Measurements from ENCODE around the gene RALA.
A peak's percentile ranks its signal among the peaks of the same experiment; 100 is the strongest.

RALA gene

DNA sequence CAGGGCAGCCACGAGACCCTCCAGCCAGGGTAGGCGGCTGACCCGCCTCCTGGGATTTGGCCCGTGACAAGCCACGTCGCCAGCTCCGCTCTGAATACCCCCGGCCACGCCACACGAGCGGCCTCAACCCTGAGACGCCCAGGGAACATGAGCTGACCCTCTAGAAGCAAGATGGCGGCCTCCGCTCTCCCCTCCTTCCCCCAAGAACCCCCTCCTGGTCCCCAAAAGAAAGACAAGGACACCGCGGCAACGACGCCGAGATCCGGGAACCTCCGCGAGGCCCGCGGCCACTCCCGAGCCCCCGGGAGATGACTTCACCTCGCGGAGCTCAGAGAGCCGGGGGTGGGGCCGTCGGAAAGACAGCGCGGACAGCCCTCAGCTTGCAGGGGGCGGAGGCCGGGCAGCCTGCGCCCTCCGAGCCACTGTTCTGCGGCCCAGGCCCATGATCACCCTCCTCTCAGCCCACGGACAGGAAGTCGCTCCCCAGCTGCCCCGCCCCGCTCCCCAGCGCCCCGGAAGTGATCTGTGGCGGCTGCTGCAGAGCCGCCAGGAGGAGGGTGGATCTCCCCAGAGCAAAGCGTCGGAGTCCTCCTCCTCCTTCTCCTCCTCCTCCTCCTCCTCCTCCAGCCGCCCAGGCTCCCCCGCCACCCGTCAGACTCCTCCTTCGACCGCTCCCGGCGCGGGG is at the start of gene RALA:
RALA (plus strand) TSS at position 526 of the 685 bp plus-strand sequence. CDS start 63,096 bp downstream, outside the sequence.
- peak; percentile 61 for DNase-seq

DNA sequence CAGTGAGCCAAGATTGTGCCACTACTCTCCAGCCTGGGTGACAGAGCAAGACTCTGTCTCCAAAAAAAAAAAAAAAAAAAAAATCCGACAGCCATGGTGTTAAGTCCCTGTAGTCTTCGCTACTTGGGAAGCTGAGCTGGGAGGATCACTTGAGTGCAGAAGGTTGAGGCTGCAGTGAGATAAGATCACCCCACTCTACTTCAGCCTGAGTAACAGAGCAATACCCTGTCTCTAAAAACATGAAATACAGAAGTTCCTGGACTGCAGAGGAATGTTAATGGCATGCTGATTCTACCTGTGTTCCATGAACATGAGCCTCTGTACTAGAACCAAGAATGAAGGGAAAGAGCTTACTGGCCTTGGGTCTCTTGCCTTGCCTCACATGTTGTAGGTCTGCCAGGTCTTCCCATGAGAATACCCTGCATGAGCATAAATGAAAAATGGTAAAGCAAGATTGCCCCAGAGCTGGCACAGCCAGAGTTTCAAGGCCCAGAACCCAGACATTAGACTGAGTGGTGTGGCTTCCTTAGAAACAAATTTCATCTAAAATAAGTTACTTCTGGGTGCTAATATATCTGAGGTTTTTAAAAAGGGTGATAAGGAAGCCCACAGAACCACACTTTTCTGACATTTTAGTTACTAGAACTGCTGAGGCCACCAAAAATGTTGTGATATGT is 48.6 kb upstream of the RALA start:
- no peak for DNase-seq

GRCh38 chr7:39577229-39577874 is 46.0 kb upstream of the RALA start:
- DNase-seq: no peak

DNA sequence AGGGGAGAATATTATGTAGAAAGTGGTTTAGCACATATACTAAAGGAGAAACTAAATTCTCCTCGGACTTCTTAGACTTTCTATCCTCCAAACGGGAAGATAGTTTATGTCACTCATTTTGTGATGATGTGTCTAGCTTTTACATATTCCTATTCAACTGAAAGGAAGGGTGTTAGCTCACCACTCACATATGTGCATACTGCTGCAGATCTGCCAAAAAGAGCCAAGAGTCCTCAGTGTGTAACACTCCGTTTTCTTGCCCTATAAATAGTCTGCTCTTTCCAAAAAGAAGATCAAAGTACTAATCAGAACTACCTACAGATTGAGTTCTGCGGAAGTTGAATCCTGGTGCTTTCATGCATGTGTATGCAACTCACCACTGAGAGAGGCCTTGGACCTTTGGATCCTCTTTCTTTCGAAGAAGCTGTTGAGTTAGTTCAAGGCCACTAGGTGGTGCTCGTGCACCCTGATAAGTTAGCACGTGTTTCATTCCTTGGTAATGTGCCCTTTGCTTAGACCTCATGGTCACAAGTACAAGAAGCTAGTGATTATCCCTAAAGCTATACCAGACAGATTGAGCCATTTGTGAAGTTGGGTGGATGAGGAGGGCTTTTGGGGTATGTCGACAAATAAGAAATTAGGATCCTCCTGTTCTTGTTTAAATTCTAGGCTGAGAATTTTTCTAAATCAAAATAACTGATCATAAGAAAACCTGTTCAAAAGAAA is 43.1 kb upstream of the RALA start:
- peak; percentile 86 for DNase-seq

DNA sequence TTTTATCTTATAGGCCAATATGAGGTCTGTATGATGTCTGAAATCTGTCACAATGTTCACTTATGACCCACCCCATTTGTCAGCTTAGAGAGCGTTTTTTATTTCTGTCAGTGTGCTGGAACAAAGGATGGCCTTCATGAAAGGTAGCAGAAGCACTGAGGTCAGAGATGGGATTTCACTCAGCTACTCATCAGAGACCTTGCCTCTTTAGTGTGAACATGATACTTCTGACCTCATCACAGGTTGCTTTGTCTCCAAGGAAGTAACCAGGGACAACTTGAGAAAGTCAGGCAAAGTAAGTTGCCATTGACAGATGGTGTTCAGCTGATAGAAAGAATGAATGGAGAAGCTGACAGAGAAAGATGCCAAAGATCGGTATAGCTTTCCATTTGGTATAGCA is 40.8 kb upstream of the RALA start:
- DNase-seq: no peak

DNA sequence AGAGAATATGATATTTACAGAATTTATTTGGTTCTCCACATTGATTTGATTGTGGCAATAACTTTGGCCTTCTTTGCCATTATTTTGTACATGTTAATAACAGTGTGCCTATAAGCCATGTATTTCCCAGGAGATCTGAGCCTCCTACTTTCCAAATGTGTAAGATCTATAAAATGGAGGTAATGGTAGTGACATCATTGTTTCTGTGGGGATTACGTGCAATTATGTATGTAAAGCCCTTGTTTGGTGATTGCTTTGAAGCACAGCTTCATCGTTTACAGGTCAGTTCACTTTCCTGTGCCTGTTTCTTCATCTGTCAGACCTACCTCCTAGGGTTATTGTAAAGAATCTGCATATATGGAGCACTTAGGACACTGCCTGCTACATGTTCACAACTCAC is 39.8 kb upstream of the RALA start:
- no peak for DNase-seq

GRCh38 chr7:39587393-39587792 is 36.0 kb upstream of the RALA start:
- DNase-seq: no peak

GRCh38 chr7:39588416-39588815 is 35.0 kb upstream of the RALA start:
- DNase-seq: no peak

DNA sequence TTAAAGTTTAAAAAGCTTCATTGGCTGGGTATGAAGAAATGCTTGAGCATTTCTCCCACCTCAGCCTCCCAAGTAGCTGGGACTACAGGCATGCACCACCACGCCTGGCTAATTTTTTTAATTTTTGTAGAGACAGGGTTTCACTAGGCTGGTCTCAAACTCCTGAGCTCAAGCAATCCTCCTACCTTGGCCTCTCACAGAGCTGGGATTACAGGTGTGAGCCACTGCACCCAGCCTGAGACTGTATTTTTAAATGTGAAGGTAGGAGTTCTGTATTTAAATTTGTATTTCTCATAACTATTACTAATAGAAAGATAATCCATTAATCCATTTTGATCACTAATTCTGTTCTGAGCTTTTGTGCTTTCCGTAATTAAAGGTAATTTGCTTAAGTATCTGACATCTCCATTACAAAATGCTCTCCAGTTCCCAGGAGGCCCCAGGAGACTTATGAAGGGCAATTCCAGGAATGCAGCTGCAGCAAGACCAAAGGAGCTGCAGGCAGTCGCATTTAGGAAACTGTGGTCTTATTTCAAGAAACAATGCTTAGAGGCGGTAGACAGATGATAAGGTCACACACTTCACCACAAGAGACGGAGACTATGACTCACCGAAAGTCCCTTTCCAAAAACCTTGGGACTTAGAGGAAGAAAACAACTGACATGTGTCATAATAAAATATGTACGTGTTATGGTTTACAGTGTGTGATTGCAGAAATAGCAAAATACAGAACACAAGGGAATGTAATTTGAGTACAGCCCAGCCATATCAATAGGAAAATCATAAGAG is 33.9 kb upstream of the RALA start:
- peak; percentile 45 for DNase-seq

DNA sequence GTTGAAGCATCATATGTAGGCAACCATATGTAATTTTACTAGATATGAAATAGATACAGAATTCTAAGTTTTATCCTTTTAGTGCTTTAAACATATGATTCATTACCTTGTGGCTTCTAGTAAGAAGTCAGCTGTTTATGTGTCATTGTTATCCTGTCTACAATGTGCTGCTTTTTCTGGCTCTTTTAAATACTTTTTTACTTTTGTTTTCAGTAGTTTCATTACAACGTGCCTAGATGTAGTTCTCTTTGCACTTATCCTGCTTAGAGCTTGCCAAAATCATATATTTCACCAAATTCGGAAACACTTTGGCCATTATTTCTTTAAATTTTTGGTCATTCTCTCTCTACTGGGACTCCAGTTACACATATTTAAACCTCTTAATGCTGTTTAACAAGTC is 30.8 kb upstream of the RALA start:
- no peak for DNase-seq

DNA sequence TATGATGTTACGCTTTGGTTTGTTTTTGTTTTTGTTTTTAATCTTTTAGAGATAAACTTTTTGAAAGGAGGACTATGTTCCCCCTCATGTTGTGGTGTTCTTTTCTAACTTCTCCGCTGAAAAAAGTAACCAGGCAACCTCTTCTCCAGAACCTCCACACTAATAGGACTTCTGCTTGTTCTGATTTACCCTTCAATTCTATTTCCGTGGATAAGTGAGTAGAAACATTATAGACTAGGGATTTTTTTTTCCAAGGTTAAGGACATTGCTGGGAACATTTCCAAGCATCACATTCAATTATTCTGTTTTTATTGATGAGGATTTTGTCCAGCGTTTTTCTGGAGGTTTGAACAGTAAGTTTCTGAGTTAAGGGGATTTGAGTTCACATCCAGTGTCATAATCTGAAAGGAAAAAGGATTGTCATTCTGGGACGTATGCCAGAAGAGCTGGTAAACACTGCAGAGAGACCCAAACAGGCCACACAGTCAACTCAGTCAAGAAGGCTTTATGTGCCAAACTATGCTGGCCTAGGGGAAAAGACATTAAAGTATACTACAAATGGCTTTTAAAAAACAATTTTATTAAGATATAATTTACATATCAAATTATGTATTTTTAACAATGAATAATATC is 28.3 kb upstream of the RALA start:
- DNase-seq: no peak

DNA sequence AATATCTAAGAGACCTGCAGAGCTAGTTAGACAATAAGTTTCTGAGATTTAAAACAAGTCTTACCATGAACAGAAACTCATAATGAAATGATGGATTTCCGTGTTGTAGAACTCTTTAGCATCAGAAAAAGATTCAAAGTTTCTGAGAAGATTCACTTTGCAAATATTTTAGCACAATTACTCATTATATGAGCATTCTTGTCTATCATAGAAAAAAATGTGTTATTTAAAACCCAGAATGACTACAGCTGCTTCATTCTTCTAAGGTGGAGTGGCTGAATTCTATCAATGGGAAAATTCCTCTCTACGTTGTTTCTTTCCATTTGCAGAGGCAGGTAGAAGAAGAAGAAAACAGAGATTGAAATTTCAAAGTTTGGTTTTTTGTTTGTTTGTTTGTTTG is 21.0 kb upstream of the RALA start:
- no peak for DNase-seq

- DNase-seq: no peak
Observed at GRCh38 chr7:39603924-39604323, 19.4 kb upstream of the RALA start.

DNA sequence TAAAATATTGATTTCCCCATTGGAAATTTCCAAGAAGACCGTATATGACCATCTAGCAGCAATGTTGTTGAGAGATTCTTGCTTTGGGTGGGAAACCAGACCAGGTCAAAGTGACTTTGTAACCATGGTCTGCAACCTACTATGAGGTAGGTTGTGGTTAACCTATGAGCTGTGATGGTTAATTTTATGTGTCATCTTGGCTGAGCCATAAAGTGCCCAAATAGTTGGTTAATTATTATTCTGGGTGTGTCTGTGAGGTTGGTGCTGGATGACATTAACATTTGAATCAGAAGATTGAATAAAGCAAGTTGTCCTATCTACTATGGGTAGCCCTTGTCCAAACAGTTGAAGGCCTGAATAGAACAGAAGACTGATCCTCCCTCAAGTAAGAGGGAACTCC is 18.3 kb upstream of the RALA start:
- no peak for DNase-seq

DNA sequence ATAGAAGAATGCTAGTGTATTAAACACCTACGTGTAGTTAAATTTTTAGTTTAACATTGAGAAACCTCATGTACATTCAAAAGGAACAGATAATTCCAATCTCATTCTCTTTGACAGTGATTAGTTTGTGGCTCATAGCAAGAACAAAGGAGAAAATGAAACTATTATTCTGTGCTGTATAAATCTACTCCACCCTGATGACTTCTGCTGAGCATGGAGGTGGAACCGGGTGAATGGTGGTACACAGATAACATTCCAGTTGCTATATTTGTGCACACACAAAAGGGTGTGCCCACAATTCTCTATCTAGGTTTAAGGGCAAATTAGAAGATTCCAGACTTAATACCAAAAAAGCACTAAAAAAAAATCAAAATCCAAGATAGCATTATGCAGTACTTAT is 17.0 kb upstream of the RALA start:
- DNase-seq: no peak

GRCh38 chr7:39606941-39607340 is 16.4 kb upstream of the RALA start:
- DNase-seq: no peak

GRCh38 chr7:39607865-39608264 is 15.5 kb upstream of the RALA start:
- no peak for DNase-seq

DNA sequence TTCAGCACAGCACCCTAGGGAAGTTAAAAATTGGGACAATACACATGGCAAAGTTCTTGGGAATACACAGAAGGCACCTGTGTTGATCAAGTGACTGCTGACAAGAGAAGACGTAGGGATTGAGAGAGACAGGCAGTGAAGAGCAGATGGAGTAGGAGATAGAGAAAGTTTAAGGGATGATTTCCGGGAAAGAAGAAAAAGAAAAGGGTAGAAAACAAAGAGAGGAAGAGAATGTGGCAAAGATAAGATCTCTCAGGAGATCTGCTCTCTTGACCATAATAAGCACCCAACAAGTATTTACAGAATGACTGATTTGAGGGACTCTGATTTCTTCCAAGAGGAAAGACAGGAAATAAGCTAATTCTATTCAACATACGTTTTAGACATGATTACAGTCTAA is 15.1 kb upstream of the RALA start:
- DNase-seq: no peak

DNA sequence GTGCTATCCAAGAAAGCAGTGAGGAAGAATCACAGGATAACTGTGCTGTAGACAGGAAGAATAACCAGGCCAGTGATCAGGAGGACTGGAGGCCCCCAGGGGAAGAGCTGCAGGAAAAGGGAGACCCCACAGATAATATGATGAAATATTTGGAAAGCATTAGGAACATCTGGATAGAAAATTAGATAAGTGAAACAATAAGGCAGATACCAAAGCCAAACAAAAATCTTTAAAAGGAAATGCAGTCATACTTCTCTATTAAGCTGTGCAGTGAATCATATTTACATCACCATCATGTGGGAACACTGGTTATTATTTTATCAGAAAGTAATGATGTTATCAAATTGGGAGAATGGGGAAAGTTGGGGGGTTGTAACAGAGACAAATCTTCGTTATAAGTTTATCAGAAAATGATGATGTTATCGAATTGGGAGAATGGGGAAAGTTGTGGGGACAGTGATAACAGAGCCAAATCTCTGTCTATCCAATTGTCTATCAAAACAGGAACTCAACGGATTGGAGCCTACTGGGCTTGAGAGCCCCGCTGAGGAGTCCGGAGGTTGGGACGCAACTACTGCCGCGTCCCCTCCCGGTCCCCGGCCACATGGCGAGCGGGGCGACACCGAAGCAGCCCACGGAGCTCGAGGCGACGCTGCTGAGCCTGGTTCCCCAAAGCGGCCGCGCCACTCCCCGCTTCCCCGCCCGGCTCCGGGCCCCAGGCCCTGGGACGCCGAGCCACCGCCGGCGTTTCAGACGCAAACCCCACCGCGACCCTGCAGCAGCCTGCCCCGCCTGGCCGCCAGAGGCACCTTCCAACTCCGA is 14.0 kb upstream of the RALA start:
- no peak for DNase-seq

DNA sequence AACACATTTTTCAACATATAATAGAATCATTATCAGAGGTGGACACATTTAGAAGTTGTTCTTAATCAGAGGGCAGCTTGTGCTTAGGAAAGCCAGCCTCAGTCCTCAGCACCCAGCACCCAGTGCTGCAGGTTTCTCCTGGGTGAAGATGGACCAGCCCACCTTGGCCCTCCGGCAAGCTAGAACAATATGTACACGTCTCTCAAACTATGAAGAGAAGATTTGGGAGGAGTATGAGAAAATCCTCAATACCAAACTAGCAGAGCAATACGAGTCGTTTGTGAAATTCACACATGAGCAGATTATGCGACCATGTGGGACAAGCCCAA is 13.5 kb upstream of the RALA start:
- no peak for DNase-seq

- DNase-seq: no peak
Observed at GRCh38 chr7:39613577-39613976, 9.8 kb upstream of the RALA start.

GRCh38 chr7:39614299-39614698 is 9.1 kb upstream of the RALA start:
- DNase-seq: no peak

All from KG1 (cell line).